Activated CD8-positive, alpha-beta memory T cell treated with anti-CD3 and anti-CD28 coated beads for 4 hours (primary cell): ENCODE measurements around the gene TTR.

ENCODE experiments used
- DNase-seq, 2 donors: peaks; one replicate each; pipeline ENCODE4 v3.0.0-alpha.2; 2020; ENCODE audit warnings: low read depth in 2 of 2

The TTR gene

DNA sequence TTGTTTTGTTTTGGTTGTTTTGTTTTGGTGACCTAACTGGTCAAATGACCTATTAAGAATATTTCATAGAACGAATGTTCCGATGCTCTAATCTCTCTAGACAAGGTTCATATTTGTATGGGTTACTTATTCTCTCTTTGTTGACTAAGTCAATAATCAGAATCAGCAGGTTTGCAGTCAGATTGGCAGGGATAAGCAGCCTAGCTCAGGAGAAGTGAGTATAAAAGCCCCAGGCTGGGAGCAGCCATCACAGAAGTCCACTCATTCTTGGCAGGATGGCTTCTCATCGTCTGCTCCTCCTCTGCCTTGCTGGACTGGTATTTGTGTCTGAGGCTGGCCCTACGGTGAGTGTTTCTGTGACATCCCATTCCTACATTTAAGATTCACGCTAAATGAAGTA is at the start of gene TTR:
Gene TTR (plus strand): TSS at position 250 of the 400 bp plus-strand sequence. CDS start 26 bp downstream, at position 276.
- DNase-seq: no peak

DNA sequence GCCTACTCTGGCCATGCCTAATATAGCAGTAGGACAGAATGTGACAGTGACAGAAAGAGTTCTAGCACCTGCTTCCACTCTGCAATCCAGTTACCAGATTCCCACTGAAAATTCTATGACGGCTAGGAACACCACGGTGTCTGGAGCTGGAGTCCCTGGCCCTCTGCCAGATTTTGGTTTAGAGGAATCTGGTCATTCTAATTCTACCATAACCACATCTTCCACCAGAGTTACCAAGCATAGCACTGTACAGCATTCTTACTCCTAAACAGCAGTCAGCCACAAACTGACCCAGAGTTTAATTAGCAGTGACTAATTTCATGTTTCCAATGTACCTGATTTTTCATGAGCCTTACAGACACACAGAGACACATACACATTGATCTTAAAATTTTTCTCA is 45.2 kb upstream of the TTR start:
- DNase-seq: no peak

DNA sequence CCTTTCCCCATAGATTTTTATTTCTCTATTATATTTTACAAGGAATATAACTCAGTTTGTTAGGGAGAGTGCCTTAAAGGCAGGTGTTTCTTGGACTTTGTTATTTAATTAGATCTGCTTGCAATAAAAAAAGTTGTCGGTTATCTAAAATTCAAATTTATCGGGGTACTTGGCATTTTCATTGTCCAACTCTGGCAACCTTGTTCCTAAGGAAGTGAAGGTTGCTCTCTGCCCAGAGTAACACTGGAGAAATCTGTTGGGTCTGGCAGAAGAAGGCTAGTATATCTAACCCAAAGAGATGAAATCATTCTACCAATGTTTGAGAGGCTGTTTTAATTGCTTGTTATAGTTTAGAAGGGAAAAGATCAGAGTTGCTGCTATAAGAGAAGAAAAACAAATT is 42.8 kb upstream of the TTR start:
- DNase-seq: no peak

DNA sequence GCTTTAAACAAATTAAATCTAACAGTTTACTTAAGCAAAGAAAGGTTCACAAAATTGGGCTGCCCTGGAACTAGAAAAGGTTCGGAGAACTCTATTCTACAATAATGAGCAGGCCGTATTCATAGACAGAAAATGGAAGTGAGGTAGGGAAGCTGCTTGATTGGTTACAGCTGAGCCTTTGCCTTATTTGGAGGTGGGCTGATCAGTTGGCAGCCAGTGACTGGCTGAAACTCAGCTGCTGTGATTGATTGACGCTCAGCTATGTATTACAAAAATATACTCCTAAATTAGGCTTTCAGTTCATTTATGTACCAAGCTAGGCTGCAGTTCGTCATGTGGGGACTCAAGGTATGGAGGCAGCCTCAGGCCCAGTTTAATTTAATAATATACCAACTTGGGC is 42.3 kb upstream of the TTR start:
- DNase-seq: no peak

DNA sequence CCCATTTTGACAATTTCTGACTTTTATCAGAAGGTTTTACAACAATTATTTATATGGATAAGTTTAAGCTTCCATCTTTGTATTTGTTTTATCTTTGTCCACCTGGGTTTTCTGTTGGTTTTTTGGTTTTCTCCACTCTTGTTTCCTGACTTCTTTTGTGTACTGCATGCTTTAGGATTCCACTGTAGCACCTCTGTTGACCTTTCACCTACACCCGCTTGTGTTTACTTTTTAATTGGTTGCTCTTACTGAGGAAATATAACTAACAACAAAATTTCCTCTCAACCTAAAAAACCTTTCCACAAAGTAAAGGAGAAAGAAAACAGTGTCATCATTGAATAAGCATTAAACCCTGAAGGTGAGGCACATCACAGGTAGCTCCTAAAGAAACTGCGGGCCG is 39.8 kb upstream of the TTR start:
- DNase-seq: no peak

DNA sequence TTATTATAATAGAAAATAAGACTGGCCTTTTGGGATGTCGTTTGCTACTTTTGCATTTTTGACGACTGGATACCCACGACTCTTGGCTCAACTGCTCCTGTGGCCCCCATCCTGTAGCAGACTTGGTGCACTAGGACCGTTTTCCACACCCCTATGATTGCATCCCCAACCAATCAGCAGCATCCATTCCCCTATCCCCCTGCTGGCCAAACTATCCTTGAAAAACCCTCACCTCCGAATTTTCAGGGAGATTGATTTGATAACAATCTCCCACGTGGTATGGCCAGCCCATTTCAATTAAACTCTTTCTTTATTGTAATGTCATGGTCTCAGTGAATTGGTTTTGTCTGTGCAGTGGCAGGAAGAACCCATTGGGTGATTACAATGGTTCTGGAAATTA is 37.9 kb upstream of the TTR start:
- no peak for DNase-seq

DNA sequence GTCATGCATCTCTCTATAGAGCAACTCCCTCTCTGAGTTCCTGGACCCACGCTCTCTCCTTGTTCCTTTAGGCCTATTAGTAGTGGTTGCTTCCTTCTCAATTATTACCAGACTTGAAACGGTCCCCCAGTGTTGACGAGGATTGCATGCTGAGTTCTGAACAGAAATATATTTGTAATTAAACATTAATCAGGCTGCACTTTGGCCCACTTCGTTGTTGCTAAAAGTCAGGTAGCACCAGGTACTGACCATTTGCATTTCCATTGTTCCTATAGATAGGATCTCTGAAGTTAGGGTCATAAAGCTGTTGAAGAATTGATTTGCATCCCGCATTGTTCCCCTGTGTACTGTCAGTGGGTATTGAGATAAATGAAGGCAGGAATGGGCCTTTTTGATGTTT is 36.9 kb upstream of the TTR start:
- DNase-seq: no peak

DNA sequence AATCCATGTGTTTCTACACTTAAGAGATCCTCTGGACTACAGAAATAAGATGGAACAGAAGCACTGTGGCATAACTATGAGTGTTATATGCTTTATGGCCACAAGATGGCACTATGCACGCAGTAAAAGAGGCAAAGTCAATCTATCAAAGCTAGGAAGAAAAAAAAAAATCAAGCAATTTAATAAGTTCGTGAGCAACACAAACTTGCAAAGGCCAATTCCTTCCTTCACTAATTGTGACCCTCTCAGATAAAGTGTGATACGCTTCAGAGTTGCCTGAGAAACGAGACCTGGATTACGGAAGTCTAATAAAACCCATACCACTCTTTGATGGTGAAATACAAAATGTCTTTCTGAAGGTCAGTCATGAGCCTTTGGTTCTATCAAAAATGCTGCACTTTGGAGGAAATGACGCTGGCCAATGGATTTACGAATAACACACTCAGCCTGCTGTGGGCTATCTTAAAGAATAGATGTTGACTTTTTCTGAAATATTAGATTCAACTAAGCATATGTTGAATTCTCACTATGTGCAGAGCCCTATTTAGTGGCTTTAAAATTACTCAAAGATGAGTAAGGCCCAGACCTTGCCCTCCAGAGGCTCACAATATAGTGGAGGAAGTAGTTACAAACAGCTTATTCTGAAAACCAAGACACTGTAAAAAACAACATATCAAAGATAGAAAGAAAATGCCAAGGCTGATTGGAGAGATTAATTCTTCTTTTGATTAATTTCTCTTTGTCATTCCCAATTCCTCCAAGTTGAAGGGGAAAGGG is 35.5 kb upstream of the TTR start:
- DNase-seq: peak in 1 of 2 donors; percentile 1

DNA sequence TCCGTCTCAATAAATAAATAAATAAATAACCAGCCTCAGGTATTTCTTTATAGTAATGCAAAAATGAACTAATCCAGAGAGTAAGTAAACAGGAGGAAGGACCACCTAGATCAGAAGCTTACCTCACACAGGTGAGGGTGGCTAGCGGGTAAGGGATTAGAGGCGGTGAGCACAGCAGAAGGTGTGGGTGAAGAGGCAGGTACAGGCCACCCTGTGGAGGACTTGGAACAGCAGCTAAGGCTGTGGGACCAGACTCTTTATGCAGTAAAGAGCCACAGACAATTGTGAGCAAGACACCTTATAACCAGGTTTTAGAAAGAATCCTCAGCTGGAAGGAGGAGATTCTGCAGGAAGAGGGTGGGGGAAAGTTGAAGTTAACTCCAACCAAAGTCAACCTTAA is 34.2 kb upstream of the TTR start:
- DNase-seq: no peak

DNA sequence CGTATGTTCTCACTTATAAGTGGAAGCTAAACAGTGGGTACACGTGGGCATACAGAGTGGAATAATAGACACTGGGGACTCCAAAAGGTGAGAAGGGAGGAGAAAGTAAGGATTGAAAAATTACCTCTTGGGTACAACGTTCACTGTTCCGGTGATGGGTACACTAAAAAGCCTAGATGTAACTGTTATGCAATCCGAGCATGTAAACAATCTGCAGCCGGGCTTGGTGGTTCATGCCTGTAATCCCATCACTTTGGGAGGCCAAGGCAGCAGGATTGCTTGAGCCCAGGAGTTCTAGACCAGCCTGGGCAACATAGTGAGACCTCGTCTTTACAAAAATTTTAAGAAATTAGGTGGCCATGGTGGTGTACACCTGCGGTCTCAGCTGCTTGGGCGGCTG is 33.1 kb upstream of the TTR start:
- DNase-seq: no peak

DNA sequence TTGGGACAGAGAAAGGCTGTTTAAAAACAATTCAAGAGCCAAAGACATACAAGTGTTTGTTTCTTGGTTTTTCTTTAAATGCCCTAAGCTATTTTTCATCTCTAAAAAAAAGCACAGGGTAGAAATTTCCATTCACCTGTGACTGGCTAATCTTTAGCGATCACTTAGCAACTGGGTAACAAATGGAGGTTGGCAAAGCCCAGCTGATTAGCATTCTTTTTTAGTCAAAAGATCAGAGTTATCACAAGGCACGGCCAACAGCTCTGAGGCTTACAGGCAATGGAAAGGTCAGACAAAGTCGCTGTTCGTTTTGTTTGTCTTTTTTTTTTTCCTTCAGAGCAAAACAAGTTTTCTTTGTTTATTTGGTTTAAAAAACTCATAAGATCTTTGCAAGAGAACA is 29.0 kb upstream of the TTR start:
- DNase-seq: no peak

DNA sequence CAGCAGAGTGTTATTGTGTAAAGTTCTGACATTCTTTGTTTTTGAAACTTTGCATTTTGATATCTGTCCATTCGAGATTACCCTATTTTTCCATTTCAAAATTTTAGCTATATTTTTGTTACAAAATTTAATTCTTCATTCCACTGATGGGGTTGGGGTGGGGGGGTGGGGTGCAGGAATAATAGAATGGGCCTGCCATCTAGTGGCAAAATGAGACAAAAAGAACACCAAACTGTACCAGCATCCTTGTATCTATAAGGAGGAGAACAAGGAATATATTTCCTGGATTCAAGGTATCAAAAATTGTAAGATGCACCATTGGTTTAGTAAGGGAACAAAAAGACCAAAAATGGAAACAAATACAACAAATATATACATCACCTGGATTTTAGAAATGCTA is 27.9 kb upstream of the TTR start:
- no peak for DNase-seq

DNA sequence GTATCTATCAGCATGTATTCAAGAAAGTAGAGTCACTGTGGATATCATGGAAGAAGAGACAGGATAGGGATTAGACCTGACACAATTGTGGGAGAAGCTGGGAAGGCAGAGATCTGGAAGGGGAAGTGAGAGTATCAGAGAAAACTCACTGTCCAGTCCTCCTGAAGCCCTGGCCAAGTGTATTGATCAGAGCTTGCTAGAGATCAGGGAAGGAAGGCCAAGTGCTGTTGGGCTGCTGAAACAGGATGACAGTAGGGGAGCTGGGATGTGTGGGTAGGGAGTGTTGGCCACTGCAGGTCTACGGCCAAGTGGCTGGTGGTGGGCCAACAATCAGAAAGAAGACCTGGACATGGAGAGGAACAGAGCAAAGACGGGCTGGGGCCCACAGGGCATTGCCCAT is 26.3 kb upstream of the TTR start:
- no peak for DNase-seq

DNA sequence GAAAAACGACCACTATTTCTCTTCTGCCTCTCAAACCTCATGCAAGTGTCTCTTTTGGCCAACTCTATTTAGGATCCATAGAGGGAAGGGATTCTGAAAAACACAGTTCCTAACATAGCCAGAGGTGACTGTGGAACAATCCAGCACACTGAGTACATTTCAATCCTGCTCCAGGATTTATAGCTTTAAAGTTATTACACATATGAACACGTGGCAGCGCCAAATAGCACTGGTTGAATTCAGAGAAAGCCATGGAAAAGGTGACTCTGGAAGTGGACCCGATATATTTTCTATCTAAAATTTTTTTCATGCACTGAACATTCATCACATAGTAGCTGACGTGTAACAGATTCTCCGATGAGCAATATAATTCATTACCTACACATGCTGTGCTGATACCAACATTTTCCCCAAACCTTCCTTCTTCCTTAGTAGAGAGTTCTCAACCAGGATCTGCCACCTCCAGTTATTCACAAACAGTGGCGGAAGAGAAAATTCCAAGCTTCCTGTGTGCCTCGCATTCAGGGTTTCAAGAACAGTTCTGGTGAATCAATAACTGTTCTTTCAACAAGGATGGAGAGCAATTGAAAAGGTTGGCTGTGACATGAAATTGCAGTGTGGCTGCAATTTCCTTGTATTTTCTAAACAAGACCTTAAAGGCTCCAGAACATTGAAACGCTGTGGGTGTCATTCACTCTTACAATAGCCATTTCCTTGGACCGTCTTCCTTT is 25.7 kb upstream of the TTR start:
- no peak for DNase-seq

DNA sequence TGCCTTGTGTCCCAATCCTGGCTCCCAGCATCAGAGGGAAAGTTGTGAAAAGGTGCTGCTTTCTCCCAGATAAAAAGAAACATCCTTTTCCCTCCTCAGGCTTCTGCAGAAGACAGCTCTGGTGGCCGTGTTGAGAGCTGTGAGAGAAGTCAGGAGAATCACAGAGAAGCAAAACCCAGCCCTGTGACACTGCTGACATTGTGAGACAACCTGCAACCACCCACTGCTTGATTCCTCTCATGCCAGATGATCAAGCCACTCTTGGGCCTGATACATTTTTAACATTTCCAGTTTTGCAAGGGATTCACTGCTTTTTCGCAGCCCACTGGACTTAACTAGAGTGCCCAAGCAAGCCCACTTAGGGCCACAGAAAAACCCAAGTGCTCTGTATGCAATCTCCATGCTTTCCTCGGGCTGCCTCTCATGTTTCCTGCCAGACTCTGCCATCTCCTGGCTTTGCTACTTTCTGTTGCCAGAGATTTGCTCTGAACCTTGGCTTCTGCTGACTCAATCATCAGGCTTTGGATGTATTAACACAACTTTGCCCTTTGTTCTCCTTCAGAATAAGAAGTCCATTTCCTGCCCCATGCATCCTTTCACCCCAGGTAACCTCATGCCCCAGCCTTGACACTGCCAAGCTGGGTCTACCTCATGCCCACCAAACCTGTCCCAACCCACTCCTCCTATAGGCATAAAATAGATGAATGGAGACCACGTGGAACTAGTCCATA is 24.9 kb upstream of the TTR start:
- DNase-seq: no peak

DNA sequence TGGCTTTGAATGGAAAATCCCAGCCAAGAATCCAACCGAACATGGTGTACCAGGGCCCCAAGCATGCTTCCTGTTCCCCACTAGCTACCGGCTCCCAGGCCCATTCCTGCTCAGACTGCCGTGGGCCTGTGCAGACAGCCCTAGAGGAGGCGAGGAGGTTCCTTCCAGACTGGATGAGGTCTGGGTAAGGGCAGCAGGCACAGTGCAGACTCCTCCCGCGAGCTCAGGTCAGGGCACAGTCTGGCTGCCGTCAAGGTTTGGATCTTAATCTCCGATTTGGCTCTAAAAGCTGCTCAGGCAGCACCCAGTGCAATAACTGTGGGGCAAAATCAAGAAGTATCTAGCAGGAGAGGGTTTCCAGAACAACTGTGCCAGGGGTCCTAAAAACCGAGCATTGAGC is 19.3 kb upstream of the TTR start:
- DNase-seq: no peak

DNA sequence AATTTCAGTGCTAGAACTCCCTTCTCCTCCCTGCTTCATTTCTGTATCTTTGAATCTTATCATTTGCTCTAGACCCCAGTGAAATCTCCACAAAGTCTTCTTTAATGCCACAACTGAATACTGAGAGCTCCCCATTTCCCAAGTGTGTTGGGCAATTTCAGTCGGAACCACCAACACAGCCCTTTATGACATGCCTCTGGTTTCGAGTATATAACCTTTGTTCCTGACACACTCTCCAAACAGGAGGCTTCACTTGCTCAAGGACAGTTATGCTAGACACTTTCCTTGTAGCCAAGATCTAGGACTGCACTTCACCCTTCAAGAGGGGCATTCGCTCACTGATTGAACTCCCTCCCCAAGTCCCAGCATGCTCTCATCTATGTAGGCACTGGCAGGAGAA is 18.6 kb upstream of the TTR start:
- DNase-seq: no peak

DNA sequence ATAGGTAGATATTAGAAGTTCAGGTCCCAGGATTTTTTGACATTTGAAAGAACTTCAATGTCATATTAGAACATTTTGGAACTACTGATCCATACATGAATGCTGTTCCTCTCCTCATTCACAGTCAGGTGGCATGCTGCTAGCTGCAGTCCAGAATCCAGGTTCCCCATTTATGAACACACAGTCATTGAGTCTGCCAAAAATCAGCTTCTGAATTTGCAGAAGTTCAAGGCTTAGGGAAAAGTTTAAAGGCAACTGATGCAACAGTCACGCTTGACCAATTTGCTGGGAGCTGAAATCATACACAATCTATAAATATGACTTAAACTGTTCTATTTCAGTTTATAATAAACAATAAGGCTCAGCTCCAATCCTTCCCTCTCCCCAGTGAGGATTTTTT is 17.3 kb upstream of the TTR start:
- no peak for DNase-seq

DNA sequence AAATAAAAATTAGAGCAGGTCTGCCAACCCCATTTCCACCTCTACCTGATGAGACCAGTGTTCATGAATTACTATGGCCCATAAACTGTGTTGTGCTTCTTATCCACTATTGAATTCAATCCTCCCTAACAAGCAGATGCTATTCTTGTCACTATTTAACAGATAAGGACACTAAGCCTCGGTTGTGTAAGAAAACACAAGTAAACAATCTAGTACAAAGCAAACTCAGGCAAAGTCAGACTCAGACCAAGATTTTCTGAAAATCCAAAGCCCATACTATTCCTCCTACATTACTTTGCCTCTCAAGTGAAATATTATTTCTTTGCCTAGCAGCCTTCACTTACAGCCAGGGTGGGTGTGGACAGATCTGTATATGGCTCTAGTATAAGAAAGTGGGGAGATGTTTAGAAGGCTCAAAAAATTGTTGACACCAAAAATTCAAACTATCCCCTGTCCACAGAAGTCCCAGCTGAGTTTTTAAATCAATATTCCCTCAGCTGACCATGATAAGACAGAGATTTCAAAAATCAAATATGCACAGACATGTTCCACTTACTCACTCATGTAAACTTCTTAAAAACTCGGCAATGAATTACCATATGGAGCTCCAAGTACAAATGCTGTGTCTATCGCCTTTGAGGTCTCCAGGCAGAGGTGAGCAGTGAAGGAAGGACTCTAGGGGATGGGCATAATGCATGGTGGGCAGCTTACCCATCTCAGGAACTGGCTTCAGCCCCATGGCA is 16.0 kb upstream of the TTR start:
- DNase-seq: no peak

DNA sequence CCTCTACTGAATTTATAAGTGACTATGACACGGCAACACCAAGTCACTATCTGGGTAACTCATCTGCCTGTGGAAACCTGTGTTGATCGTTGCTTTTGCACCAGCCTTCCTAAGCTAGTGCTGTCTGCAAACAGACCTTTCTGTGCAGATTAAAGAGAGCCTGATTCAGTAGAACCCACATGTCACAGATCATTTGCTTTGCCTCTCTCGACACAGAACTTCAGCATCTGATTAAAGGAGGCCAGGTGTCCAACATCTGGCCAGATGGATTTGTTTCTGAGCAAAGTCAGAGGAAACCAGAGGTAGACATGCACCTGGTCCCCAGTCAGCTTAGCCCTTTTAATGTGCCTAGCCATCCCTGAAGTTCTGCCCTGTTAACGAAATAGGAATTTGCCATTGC is 15.0 kb upstream of the TTR start:
- no peak for DNase-seq

DNA sequence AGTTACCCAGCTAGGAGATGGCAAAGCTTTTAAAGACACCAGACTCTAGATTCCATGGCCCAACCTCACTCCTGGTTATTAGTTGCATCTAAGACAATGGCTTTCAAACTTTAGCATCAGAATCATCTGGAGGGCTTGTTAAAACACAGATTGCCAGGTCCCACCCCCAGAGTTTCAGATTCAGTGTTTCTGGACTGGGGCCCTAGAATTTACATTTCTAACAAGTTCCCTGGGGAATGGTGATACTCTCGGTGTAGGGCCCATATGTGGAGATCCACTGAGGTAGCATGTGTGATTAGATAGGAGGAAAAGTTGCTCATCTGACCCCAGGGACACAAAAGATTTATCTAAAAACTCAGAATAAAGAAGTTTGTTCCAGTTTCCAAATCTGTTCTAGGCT is 14.5 kb upstream of the TTR start:
- DNase-seq: no peak

DNA sequence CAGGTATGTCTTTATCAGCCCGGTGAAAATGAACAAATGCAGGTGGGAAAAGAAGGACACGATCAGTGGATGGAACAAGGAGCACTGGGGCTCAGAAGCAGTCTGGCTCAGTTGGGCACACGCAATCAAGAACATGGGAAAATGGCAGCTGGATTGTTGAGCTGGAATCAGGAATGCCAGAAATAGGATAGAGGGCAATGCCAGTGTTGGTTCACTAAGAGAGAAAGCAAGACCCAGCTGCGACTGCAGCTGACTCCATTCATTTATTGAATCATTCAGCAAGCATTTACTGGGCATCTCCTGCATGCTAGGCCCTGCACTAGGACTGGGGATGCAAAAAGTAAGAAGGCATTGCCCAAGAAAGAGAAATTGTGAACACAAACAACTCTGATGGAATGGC is 13.6 kb upstream of the TTR start:
- no peak for DNase-seq
